K562 (cell line): ENCODE results near the gene PDE1C. TPM values are rescaled to one million over a fixed set of nuclear protein-coding genes. Genes with fewer than 3 reads are reported as not detected.

Experiments used
- ATAC-seq: fragments of 200-7000 bp; cut with Tn5 transposase; 3 replicates; pipeline ENCODE4 v1.9.1; 2020; ENCODE audit warnings: moderate library complexity
- BruUV-seq: library from RNA; stranded (reverse); fragments of 400-500 nt; replicated peaks from 2 replicates; lab custom pipeline; 2021; lab: Mats Ljungman, UMichigan
- CTCF ChIA-PET: fragments of 300-600 bp; formaldehyde crosslinking; extraction: SDS; loops from one replicate; lab custom pipeline; 2021; ENCODE audit warnings: low intra/inter-chr PET ratio; lab: Yijun Ruan, JAX
- POLR2A ChIA-PET: fragments of 300-600, 350-650 bp; sonication (Branson Sonifier 250); formaldehyde crosslinking; extraction: SDS; loops from one replicate; lab custom pipeline; 2021; ENCODE audit warnings: antibody characterized with exemption, inconsistent platforms; lab: Yijun Ruan, JAX
- DNase-seq, 4 experiments: peaks; one replicate each; pipeline versions ENCODE4 v3.0.0 to v3.0.0-alpha.2; 2011 to 2018; ENCODE audit warnings: low spot score in 3 of 4, mixed read lengths in 3 of 4; ENCODE audit errors: extremely low read depth in 1 of 4
- FAIRE-seq: peaks from 2 replicates; lab custom pipeline; 2011; peaks lifted over from hg19 to GRCh38; lab: Jason Lieb, UNC
- H2AFZ ChIP-seq: 2 replicates; pipeline ENCODE4 v1.6.0; 2011; ENCODE audit warnings: low read depth, low read length, control low read depth, inconsistent platforms
- H3K27ac ChIP-seq: fragments of 200-600 bp; 3 replicates; pipeline ENCODE4 v1.8.0; 2011; ENCODE audit warnings: low read depth, mild to moderate bottlenecking, control low read depth, inconsistent platforms, low read length, moderate library complexity, mixed read lengths; ENCODE audit errors: extremely low read depth
- H3K27me3 ChIP-seq, 2 experiments: fragments of 300-600 bp in 1 of 2; 2 replicates in 1 of 2; 3 replicates in 1 of 2; pipeline versions ENCODE4 v1.6.0 to v1.8.0; 2011; ENCODE audit warnings: inconsistent platforms in 2 of 2, low read length in 2 of 2, mild to moderate bottlenecking in 1 of 2, mixed read lengths in 1 of 2, moderate library complexity in 1 of 2; ENCODE audit not compliant: control insufficient read depth in 2 of 2, insufficient read depth in 2 of 2
- H3K36me3 ChIP-seq: fragments of 300-600 bp; 3 replicates; pipeline ENCODE4 v1.8.0; 2011; ENCODE audit warnings: mild to moderate bottlenecking, low read length, inconsistent platforms; ENCODE audit not compliant: control insufficient read depth, insufficient read depth
- H3K4me1 ChIP-seq, 2 experiments: fragments of 200-600 bp in 1 of 2; replicated peaks in 1 of 2; 2 replicates in 1 of 2; 3 replicates in 1 of 2; pipeline versions ENCODE4 v1.5.1 to v1.8.0; 2011; ENCODE audit warnings: inconsistent platforms in 2 of 2, low read length in 2 of 2, mild to moderate bottlenecking in 1 of 2, mixed read lengths in 1 of 2, moderate library complexity in 1 of 2; ENCODE audit not compliant: control insufficient read depth in 2 of 2, insufficient read depth in 2 of 2
- H3K4me2 ChIP-seq: 2 replicates; pipeline ENCODE4 v1.6.1; 2011; ENCODE audit warnings: low read length, control low read depth, inconsistent platforms, mixed read lengths; ENCODE audit not compliant: insufficient read depth
- H3K4me3 ChIP-seq: fragments of 200-600 bp; sonication (generic), shearing (Covaris generic); 2 replicates; pipeline ENCODE4 v1.5.1; 2016; ENCODE audit warnings: control low read depth, inconsistent platforms
- H3K79me2 ChIP-seq: fragments of 200-600 bp; 3 replicates; pipeline ENCODE4 v1.8.0; 2011; ENCODE audit warnings: low read length, inconsistent platforms; ENCODE audit not compliant: control insufficient read depth, insufficient read depth
- H3K9ac ChIP-seq, 2 experiments: 2 replicates each; pipeline versions ENCODE4 v1.6.0 to v1.6.1; 2011; ENCODE audit warnings: low read depth in 2 of 2, low read length in 2 of 2, control low read depth in 1 of 2, inconsistent platforms in 1 of 2, mild to moderate bottlenecking in 1 of 2, mixed read lengths in 1 of 2; ENCODE audit not compliant: insufficient read depth in 1 of 2
- H3K9me1 ChIP-seq: one replicate; pipeline ENCODE4 v1.6.0; 2011; ENCODE audit warnings: inconsistent platforms, mild to moderate bottlenecking, low read length, moderate library complexity; ENCODE audit not compliant: control insufficient read depth, insufficient read depth
- H3K9me3 ChIP-seq: replicated peaks from 2 replicates; pipeline ENCODE4 v1.5.1; 2011; ENCODE audit warnings: low read depth, low read length, inconsistent platforms; ENCODE audit not compliant: control insufficient read depth, insufficient read depth
- H4K20me1 ChIP-seq: replicated peaks from 2 replicates; pipeline ENCODE4 v1.6.1; 2011; ENCODE audit warnings: low read length, inconsistent platforms, mixed read lengths; ENCODE audit not compliant: control insufficient read depth, insufficient read depth
- HNRNPL ChIP-seq: fragments of 200-400 bp; formaldehyde crosslinking; IDR thresholded peaks from 2 replicates; pipeline ENCODE4 v1.6.1; 2017; ENCODE audit warnings: low read depth, mild to moderate bottlenecking, low read length
- KAT7 ChIP-seq: sonication (generic); formaldehyde crosslinking; IDR thresholded peaks from 2 replicates; pipeline ENCODE4 v1.8.0; 2022; ENCODE audit warnings: missing genetic modification reagents, mild to moderate bottlenecking, borderline replicate concordance
- PTBP1 ChIP-seq: fragments of 200-400 bp; formaldehyde crosslinking; IDR thresholded peaks from 2 replicates; pipeline ENCODE4 v1.6.1; 2017; ENCODE audit warnings: low read depth, low read length
- RBFOX2 ChIP-seq: fragments of 200-400 bp; formaldehyde crosslinking; IDR thresholded peaks from 2 replicates; pipeline ENCODE4 v1.6.1; 2017; ENCODE audit warnings: low read depth, mild to moderate bottlenecking, low read length, moderate library complexity
- WHSC1 ChIP-seq: IDR thresholded peaks from one replicate; pipeline ENCODE4 v1.6.1; 2012; ENCODE audit warnings: low read length, control low read depth, inconsistent platforms
- WGBS: fragments of 100-300 bp; shearing (Covaris generic); methylation state at CpG from one replicate; pipeline ENCODE4 v1.1.6; 2016; ENCODE audit warnings: low coverage, mixed read lengths; ENCODE audit not compliant: insufficient coverage; ENCODE audit errors: missing lambda C conversion rate; 5-methylcytosine and 5-hydroxymethylcytosine counted together
- in situ Hi-C: fragments of 300-500 bp; cut with MboI; formaldehyde crosslinking; loops from 4 replicates; pipeline ENCODE4 v1.15.0; 2018; ENCODE audit warnings: inconsistent platforms, mixed read lengths
- intact Hi-C: fragments of 100-400 bp; cut with micrococcal nuclease; formaldehyde crosslinking; loops from 2 replicates; pipeline ENCODE4 v1.14.2; 2022
- polyA plus RNA-seq, 8 experiments: library from polyadenylated mRNA; depleted of rRNA in 4 of 8; stranded (reverse) in 5 of 8; unstranded in 3 of 8; fragments of >200 nt; fragmentation: Nextera tagmentation in 2 of 8; fragmentation: Illumina TruSeq in 1 of 8; extraction: Ambion mirVana in 2 of 8; extraction: Trizol in 1 of 8; gene quantifications; 2 replicates each; pipeline versions ENCODE4 v1.2.1 to v1.2.3, GENCODE V29; 2011 to 2014; ENCODE audit warnings: inconsistent platforms in 1 of 8, missing spikeins in 1 of 8
- total RNA-seq, 7 experiments: library from RNA; depleted of rRNA in 6 of 7; stranded (reverse); fragments of >200 nt in 6 of 7; fragmentation: Illumina TruSeq in 2 of 7; extraction: Trizol in 2 of 7; gene quantifications; 2 replicates each; pipeline versions ENCODE4 v1.2.1 to v1.2.3, GENCODE V29; 2011 to 2021; ENCODE audit warnings: low replicate concordance in 1 of 7
- TF ChIP-seq, protein P1 (sequence below): fragments of 250-450 bp; sonication (Bioruptor Pico); IDR thresholded peaks from 2 replicates; pipeline ENCODE4 v1.4.0; 2020
- TF ChIP-seq, protein P2 (sequence below): fragments of 250-450 bp; sonication (Bioruptor Pico); IDR thresholded peaks from 2 replicates; pipeline ENCODE4 v1.5.0; 2021; ENCODE audit warnings: mild to moderate bottlenecking, borderline replicate concordance
- TF ChIP-seq, protein P3 (sequence below), 2 experiments: fragments of 150-350 bp in 1 of 2; IDR thresholded peaks; 2 replicates each; pipeline ENCODE4 v1.6.1; 2012 to 2016; ENCODE audit warnings: low read depth in 2 of 2, low read length in 2 of 2, mild to moderate bottlenecking in 1 of 2, moderate library complexity in 1 of 2
- TF ChIP-seq, protein P4 (sequence below), 2 experiments: fragments of 450-650 bp in 1 of 2; sonication (generic) in 1 of 2; formaldehyde crosslinking in 1 of 2; IDR thresholded peaks in 1 of 2; conservative IDR thresholded peaks in 1 of 2; 2 replicates each; pipeline versions ENCODE4 v1.6.1 to v1.8.1; 2016 to 2023; ENCODE audit warnings: mild to moderate bottlenecking in 2 of 2, moderate library complexity in 2 of 2, inconsistent platforms in 1 of 2, missing genetic modification reagents in 1 of 2

PDE1C gene
- total and polyA plus RNA-seq, 9 of the 15 experiments (the other 6 are each of a cell fraction or from before 2014, with no cell fraction given), result under 0.01 to 0.01 TPM; not detected in 7

DNA sequence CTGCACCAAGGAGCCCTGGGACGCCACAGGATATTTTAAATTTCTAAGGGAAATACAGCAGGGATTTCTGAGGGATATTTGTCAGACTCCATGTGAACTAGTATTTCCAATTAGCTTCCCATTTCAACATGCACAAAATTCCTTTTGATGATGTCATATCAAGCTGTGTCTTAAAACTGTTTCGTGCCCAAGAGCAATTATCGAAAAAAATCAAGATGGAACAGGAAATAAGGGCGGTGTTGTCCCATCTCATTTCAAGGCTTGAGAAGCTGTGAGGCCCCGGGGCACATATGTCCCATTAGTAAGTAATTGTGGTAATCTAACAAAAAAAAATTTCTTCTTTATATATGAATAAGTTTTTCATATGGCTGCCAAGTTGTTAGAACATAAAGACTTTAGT lies 335.8 kb downstream of the PDE1C start:
- intact Hi-C loops, result loop anchor here (10.0 kb wide), 1 partner anchor 360 kb away; no protein-coding TSS in a partner anchor
- in situ Hi-C loops, result loop anchor here (10.0 to 25.0 kb wide), 2 partner anchors 750 to 1053 kb away; no protein-coding TSS in a partner anchor
- ChIA-PET CTCF (interaction anchor here (0.6 to 1.6 kb wide), 3 partner anchors 86 to 600 kb away, joined by 5 read pairs; no protein-coding TSS in a partner anchor), POLR2A (no interaction called here)
- H3K4me3 ChIP-seq, result no peak overlapping the region
- H3K27me3 ChIP-seq, result no peaks in the 10 kb centered on the region; a peak in 3 of 5 replicates
- H3K27ac ChIP-seq, result no peak overlapping the region
- H3K9me3 ChIP-seq, result no peaks in the 10 kb centered on the region
- no peaks in the 10 kb centered on the region for H3K79me2 ChIP-seq
- no peak for DNase-seq
- BruUV-seq, result no TSS peak
- FAIRE-seq, result no peak
- no peak overlapping the region for H2AFZ ChIP-seq
- TF ChIP-seq WHSC1, result no peak
- TF ChIP-seq KAT7 (CRISPR knock-in tag), result no peak
- TF ChIP-seq RBFOX2, result no peak
- no peak for TF ChIP-seq PTBP1
- TF ChIP-seq, protein P1, sequence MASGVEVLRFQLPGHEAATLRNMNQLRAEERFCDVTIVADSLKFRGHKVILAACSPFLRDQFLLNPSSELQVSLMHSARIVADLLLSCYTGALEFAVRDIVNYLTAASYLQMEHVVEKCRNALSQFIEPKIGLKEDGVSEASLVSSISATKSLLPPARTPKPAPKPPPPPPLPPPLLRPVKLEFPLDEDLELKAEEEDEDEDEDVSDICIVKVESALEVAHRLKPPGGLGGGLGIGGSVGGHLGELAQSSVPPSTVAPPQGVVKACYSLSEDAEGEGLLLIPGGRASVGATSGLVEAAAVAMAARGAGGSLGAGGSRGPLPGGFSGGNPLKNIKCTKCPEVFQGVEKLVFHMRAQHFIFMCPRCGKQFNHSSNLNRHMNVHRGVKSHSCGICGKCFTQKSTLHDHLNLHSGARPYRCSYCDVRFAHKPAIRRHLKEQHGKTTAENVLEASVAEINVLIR (CRISPR knock-in tag), result no peak
- TF ChIP-seq, protein P2, sequence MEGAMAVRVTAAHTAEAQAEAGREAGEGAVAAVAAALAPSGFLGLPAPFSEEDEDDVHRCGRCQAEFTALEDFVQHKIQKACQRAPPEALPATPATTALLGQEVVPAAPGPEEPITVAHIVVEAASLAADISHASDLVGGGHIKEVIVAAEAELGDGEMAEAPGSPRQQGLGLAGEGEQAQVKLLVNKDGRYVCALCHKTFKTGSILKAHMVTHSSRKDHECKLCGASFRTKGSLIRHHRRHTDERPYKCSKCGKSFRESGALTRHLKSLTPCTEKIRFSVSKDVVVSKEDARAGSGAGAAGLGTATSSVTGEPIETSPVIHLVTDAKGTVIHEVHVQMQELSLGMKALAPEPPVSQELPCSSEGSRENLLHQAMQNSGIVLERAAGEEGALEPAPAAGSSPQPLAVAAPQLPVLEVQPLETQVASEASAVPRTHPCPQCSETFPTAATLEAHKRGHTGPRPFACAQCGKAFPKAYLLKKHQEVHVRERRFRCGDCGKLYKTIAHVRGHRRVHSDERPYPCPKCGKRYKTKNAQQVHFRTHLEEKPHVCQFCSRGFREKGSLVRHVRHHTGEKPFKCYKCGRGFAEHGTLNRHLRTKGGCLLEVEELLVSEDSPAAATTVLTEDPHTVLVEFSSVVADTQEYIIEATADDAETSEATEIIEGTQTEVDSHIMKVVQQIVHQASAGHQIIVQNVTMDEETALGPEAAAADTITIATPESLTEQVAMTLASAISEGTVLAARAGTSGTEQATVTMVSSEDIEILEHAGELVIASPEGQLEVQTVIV (CRISPR knock-in tag), result no peak
- TF ChIP-seq, protein P3, sequence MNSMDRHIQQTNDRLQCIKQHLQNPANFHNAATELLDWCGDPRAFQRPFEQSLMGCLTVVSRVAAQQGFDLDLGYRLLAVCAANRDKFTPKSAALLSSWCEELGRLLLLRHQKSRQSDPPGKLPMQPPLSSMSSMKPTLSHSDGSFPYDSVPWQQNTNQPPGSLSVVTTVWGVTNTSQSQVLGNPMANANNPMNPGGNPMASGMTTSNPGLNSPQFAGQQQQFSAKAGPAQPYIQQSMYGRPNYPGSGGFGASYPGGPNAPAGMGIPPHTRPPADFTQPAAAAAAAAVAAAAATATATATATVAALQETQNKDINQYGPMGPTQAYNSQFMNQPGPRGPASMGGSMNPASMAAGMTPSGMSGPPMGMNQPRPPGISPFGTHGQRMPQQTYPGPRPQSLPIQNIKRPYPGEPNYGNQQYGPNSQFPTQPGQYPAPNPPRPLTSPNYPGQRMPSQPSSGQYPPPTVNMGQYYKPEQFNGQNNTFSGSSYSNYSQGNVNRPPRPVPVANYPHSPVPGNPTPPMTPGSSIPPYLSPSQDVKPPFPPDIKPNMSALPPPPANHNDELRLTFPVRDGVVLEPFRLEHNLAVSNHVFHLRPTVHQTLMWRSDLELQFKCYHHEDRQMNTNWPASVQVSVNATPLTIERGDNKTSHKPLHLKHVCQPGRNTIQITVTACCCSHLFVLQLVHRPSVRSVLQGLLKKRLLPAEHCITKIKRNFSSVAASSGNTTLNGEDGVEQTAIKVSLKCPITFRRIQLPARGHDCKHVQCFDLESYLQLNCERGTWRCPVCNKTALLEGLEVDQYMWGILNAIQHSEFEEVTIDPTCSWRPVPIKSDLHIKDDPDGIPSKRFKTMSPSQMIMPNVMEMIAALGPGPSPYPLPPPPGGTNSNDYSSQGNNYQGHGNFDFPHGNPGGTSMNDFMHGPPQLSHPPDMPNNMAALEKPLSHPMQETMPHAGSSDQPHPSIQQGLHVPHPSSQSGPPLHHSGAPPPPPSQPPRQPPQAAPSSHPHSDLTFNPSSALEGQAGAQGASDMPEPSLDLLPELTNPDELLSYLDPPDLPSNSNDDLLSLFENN (IDR thresholded peaks at IDR 0.05; ENCODE audit: low read depth in 2 of 2, low read length in 2 of 2), result no peak
- TF ChIP-seq HNRNPL, result no peak
- TF ChIP-seq, protein P4, sequence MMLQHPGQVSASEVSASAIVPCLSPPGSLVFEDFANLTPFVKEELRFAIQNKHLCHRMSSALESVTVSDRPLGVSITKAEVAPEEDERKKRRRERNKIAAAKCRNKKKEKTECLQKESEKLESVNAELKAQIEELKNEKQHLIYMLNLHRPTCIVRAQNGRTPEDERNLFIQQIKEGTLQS (IDR thresholded peaks at IDR 0.05), result no peak
- TF ChIP-seq, protein P4 (CRISPR knock-in tag; conservative IDR thresholded peaks at IDR 0.05), result no peak
- 0% methylated on average over 5 of the region's 5 CpGs for whole genome bisulfite sequencing
- H3K9ac ChIP-seq, result no peak overlapping the region
- no peaks in the 10 kb centered on the region for H3K4me1 ChIP-seq
- ATAC-seq, result no peak
- no peaks in the 10 kb centered on the region for H3K36me3 ChIP-seq
- peaks cover 6% of the 10 kb centered on the region; the same call in 1 of the 2 replicates for H4K20me1 ChIP-seq
- no peaks in the 10 kb centered on the region for H3K9me1 ChIP-seq
- H3K4me2 ChIP-seq, result no peak overlapping the region
